LNCaP clone FGC (cell line): Measurements from ENCODE around the gene ATPAF1.

Source experiments
- DNase-seq: peaks from one replicate; pipeline ENCODE4 v3.0.0-alpha.2; 2011; ENCODE audit warnings: low read depth
- H3K4me3 ChIP-seq: 2 replicates; pipeline ENCODE4 v1.5.1; 2011; ENCODE audit warnings: mild to moderate bottlenecking, low read depth, low read length, control low read depth
- TF ChIP-seq, protein P1 (sequence below): IDR thresholded peaks from 2 replicates; pipeline ENCODE4 v1.5.1; 2012; ENCODE audit warnings: mild to moderate bottlenecking; ENCODE audit not compliant: control insufficient read depth, insufficient read depth; ENCODE audit errors: extremely low read depth

Gene ATPAF1

DNA sequence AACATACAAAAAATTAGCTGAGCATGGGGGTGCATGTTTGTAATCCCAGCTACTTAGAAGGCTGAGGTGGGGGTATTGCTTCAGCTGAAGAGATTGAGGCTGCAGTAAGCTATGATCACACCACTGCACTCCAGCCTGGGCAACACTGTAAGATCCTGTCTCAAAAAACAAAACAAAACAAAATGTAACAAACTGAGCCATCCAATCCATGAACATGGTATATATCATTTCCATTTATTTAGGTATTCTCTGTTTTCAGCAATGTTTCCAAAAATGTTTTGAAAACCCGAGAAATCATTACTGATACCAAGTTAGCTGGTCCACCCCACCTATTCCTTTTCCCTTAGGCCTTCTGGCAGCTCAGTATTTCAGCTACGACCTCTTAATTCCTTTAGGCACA, 18.4 kb downstream of the ATPAF1 start:
- no peak overlapping the region for H3K4me3 ChIP-seq
- DNase-seq, result no peak
- TF ChIP-seq, protein P1, sequence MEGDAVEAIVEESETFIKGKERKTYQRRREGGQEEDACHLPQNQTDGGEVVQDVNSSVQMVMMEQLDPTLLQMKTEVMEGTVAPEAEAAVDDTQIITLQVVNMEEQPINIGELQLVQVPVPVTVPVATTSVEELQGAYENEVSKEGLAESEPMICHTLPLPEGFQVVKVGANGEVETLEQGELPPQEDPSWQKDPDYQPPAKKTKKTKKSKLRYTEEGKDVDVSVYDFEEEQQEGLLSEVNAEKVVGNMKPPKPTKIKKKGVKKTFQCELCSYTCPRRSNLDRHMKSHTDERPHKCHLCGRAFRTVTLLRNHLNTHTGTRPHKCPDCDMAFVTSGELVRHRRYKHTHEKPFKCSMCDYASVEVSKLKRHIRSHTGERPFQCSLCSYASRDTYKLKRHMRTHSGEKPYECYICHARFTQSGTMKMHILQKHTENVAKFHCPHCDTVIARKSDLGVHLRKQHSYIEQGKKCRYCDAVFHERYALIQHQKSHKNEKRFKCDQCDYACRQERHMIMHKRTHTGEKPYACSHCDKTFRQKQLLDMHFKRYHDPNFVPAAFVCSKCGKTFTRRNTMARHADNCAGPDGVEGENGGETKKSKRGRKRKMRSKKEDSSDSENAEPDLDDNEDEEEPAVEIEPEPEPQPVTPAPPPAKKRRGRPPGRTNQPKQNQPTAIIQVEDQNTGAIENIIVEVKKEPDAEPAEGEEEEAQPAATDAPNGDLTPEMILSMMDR, result no peak

DNA sequence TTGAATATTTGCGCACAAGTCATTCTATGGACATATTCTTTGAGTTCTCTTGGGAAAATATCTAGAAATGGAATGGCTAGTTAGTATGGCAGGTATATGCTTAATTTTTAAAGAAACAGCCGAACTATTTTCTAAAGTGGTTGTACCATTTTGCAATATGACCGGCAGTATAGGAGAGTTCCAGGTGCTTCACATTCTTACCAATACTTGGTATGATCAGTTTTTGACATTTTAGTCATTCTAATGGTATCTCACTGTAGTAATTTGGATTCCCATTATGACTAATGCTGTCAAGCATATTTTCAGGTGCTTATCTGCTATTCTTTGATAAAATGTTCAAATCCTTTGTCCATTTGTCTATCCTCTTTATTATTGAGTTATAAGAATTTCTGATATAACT, 20.6 kb downstream of the ATPAF1 start:
- no peak overlapping the region for H3K4me3 ChIP-seq
- DNase-seq, result no peak
- TF ChIP-seq, protein P1, result no peak

DNA sequence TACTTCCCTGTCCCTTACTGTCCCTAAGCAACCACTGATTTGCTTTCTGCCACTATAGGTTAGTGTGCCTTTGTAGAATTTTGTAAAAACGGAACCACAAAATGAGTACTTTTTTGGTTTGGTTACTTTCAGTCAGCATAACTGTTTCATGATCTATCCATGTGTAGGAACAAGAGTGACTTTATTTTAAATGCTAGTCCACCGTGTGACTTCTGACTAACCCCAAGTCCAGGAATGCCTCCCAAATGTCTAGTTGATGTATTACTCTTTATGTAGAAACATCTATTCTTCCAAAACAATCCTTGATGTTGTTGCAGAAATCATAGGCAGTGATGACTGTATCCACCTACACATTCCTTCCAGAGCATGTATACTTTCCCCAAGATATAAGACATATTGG, 21.3 kb downstream of the ATPAF1 start:
- no peak for DNase-seq
- TF ChIP-seq, protein P1, result no peak
- H3K4me3 ChIP-seq, result no peak overlapping the region

DNA sequence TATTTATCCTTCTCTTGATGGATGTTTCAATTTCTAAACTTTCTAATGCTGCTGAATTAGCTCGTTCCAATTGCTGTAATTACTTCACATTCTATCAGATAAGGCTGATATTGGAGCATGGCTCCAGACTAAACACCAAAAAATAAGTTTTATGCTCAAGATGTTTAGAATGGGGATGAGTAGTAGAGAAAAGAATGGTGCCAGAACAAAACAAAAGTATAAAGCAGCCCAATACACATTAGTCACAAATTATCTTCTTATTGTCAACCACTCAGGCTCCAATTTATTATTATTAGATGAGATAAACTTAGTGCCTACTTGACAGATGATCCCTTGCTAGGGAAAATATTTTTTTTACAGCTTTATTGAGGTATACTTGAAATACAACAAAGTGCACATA, 21.8 kb downstream of the ATPAF1 start:
- no peak overlapping the region for H3K4me3 ChIP-seq
- DNase-seq, result no peak
- TF ChIP-seq, protein P1, result no peak

DNA sequence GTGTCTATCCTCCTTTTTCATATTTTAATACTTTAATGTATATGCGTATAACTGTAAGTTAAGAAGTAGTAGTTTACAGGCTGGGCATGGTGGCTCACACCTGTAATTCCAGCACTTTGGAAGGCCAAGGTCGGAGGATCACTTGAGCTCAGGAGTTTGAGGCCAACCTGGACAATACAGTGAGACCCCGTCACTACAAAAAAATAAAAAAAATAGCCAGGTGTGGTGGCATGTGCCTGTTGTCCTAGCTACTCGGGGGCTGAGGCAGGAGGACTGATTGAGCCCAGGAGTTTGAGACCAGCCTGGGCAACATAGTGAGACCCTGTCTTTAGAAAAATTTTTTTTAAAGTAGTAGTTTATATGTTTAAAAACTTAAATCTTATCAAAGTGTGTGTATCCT, 22.3 kb downstream of the ATPAF1 start:
- no peak for DNase-seq
- no peak overlapping the region for H3K4me3 ChIP-seq
- TF ChIP-seq, protein P1, result no peak

DNA sequence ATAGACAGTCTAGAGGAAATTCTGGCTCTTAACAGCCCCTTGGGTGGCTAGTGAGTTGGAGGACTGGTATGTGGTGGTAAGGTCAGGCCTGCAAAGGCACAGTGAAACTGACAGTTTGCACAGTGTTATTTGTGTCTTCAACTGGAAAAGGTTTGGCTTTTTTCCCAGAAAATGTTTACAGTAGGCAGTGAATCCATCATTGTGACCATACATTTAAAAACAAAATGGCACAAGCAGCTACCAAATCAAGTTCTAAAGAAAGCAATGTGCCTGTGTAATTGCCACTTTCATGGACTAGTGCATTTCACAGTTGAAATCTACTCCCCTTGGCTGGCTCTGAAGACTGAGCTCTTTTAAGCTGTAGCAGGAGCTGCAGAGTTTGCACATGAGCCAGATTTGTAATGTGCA, 24.8 kb downstream of the ATPAF1 start:
- H3K4me3 ChIP-seq, result no peak overlapping the region
- DNase-seq, result peak; percentile 94
- TF ChIP-seq, protein P1, result no peak

DNA sequence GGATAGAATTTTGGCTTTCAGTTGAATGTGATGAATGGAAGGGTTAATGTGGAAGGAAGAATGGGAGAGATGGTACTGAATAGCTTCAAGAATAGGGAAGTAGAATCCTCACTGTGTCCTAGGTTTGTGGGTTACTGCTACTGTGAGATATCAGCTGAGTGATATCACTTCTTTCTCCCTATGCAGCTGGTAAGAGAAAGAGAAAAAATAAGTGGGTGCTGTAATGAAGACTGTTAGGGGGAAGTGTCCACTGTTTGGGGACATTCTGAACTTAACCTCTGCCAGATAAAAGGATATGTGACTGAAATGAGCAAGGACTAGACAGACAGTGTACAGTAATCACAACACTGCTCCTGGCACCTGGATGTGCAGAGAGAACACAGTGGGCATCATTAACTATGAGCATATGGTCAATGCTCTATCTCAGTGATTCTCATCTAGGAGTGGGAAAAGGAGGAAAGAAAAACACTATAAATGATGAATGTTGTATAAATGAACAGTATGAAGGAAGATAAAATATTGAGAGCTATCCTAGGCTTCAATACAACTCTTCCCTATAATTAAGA, 26.0 kb downstream of the ATPAF1 start:
- TF ChIP-seq, protein P1, result no peak
- no peak for DNase-seq
- H3K4me3 ChIP-seq, result no peak overlapping the region
